ENCODE results near the gene OGG1. TPM values are rescaled to one million over a fixed set of nuclear protein-coding genes. Genes with fewer than 3 reads are reported as not detected.

The OGG1 gene
- total and polyA plus RNA-seq, 9 of the 15 experiments (the other 6 are each of a cell fraction or from before 2014, with no cell fraction given): 6.6 to 33.0 (median 24.4) TPM

- TF ChIP-seq REST (IDR thresholded peaks at IDR 0.05; ENCODE audit: borderline replicate concordance) (no peak), REST (CRISPR knock-in tag; IDR thresholded peaks at IDR 0.05; ENCODE audit: low read depth) (no peak), ZNF740 (CRISPR knock-in tag; IDR thresholded peaks at IDR 0.05) (0 out of 2 replicates have a peak, but pooled peaks have one; percentile 5), ZNF740 (tag; IDR thresholded peaks at IDR 0.05) (no peak), HDGF (IDR thresholded peaks at IDR 0.05) (no peak), BRD9 (IDR thresholded peaks at IDR 0.05; ENCODE audit: low read depth, partially characterized antibody) (no peak), NFYB (IDR thresholded peaks at IDR 0.05; ENCODE audit: extremely low read depth, insufficient read length) (no peak), ZNF316 (IDR thresholded peaks at IDR 0.05) (peak; percentile 41; the same call in 1 of the 2 replicates)
Measured at GRCh38 chr3:9715136-9715535, 34.6 kb upstream of the OGG1 start (continued).
